HG02610 (cell line): ENCODE measurements around the gene SERGEF.

Experiments used
- ATAC-seq: cut with Tn5 transposase; IDR thresholded peaks from one replicate; pipeline ENCODE4 v1.9.1; 2021; ENCODE audit warnings: mild to moderate bottlenecking, moderate library complexity; ENCODE audit not compliant: unreplicated experiment

SERGEF gene

GRCh38 chr11:17774232-17775034 lies 238.4 kb downstream of the SERGEF start:
- ATAC-seq: no peak

DNA sequence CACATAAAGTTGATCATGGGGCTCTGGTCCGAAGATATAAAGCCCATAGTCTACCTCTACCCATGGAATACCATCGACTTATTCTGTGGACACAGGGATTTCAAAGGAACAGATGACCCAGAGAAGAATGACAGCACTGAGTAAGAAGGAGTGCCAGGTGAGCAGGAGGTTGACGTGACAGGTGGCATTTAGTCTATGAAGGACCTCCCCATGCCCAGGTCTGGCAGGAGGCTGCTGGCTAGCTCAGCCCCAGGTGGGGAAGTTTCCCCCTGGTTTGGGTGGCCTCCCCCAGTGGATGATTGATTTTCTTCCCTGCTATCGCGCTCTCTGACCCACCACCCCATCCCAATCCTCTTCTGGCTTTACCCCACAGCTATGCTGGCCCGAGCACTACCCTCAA lies 239.2 kb downstream of the SERGEF start:
- no peak for ATAC-seq

GRCh38 chr11:17772704-17773600 lies 239.9 kb downstream of the SERGEF start:
- ATAC-seq: no peak

DNA sequence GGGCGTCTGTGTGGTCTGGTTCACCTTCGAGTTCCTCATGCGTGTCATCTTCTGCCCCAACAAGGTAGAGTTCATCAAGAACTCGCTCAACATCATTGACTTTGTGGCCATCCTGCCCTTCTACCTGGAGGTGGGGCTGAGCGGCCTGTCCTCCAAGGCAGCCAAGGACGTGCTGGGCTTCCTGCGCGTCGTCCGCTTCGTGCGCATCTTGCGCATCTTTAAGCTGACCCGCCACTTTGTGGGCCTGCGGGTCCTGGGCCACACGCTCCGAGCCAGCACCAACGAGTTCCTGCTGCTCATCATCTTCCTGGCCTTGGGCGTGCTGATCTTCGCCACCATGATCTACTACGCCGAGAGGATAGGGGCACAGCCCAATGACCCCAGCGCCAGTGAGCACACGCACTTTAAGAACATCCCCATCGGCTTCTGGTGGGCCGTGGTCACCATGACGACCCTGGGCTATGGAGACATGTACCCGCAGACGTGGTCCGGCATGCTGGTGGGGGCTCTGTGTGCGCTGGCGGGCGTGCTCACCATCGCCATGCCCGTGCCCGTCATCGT lies 240.9 kb downstream of the SERGEF start:
- ATAC-seq: no peak

DNA sequence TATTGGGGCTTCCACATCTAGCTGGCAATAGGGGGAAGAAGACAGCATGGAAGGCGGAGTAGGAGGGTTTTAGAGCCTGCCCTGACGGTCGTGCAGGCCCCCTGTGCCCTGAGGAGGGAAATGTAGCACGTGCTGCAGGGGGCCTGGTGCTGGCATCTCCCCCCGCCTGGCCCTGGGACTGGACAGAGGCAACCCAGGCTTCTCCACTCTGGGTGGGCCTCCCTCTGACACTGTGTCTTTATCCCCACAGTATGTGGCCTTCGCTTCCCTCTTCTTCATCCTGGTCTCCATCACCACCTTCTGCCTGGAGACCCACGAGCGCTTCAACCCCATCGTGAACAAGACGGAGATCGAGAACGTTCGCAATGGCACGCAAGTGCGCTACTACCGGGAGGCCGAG lies 241.4 kb downstream of the SERGEF start:
- no peak for ATAC-seq

GRCh38 chr11:17770917-17771316 lies 241.9 kb downstream of the SERGEF start:
- no peak for ATAC-seq

- no peak for ATAC-seq
Observed at GRCh38 chr11:17770048-17770652, 242.7 kb downstream of the SERGEF start.

GRCh38 chr11:17769218-17769617 lies 243.6 kb downstream of the SERGEF start:
- no peak for ATAC-seq

DNA sequence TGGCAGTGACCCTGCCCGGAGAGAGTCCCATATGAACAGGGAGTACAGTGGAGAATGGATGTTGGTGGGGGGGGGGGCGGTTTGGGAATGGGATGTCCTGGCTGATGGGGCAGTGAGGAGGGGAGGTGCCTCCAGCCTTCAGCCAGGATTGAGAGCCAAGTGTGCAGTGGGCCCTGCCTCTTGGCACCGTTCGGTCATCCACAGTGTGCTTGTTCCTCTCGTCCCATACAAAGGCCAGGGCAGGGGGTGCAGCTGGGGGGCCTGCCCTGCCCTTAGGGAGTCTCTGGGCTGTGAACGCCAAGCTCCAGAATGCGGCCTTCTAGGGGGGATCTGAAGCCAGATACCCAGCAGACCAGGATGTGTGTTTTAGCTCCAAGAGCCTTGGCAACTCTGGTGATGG lies 244.3 kb downstream of the SERGEF start:
- ATAC-seq: no peak

DNA sequence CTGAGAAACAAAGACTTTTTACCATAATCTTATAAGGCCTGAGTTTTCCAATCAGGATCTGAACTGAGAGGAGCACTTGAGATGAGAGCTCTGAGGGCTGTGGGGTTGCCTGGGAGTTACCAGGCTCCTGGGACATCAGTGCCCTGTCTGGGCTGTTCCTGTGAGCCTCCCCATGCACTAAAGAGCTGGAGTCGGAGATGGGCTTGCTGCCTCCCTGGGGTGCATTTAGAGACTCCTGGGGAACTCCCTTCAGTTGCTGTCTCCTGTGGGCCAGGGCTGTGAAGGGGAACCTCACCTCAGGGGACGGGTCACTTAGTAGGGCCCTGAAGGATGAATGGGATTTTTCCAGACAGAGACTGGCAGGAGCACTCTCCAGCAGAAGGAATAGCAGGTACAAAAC lies 244.9 kb downstream of the SERGEF start:
- ATAC-seq: no peak

GRCh38 chr11:17767301-17767885 lies 245.5 kb downstream of the SERGEF start:
- no peak for ATAC-seq

GRCh38 chr11:17766590-17766989 lies 246.3 kb downstream of the SERGEF start:
- ATAC-seq: no peak

- no peak for ATAC-seq
Observed at GRCh38 chr11:17766073-17766359, 246.8 kb downstream of the SERGEF start.

DNA sequence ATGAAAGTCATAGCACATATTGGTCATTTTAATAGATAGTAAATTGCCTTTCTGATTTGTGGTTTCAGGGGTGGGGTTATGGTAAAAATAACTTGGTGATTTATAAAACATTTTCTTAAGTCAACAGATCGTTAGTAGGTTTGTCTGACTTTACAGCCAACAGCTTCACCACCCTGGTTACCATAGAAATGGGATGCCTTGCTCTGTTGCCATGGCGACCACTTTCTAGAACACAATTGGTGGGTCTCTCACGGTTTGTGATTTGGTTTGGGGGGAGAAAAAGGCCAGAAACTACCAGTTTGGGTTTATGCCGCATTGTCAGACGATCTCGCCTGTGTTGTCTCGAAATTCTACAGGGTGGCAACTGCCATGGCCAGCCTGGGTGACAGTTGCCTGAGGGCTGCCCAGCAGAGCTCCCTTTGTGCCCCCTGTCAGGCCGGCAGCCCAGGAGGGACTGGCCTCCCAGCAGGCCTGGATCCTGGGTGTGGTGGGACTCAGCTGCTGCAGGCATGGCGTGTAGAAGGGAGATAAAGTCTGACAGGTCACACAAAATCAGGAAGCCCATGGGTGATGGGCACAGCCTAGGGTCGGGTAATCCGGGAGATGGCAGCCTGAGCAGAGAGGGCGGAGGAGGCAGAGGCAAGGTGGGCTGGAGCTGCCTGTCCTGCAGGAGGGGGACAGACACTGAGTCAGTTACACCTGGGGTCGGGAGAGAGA lies 247.3 kb downstream of the SERGEF start:
- no peak for ATAC-seq

DNA sequence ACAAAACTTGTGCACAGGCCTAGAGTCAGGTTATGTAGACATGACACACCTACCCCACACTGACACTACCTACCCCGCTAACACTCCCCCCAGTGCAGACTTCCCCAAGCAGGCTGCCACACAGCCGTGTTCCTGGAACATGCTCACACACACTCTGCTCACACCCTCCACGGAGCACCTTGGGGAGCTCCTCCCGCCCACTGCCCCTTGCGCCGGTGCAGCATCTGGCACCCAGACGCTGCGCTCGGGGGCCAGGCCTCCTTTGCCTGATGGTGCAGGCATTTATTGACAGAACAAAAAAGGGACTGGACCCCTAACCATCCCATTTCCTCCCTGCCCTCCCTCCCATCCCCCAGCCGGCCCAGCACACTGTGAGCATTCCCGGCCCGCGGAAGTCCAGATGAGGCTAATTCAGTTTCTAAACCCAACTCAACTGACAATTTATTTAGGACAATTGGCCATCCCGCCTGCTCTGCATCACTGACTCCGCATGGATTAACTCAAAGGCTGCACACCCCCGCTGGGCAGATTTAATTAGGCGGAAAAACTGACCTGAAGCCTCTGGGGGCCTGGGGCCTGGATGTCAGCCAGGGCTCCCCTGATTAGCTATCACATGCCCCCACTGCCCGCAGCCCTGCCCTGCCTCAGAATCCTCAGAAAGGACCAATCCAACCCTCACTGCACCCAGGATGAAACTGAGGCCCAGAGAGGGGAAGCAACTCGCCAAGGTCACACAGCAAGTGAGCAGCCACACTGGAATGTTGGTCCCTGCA lies 248.2 kb downstream of the SERGEF start:
- ATAC-seq: no peak

DNA sequence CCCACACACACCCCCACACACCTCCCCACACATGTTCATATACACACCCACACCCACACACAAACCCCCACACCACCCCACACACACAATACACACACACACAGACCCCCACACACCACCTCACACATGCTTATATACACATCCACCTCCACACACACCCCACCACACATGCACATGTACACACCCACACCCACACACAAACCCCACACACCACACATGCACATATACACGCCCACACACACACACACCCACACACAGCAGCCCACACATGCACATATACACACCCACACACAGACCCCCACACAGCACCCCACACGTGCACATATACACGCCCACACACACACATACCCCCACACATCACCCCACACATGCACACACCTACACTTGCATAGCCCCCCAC lies 249.1 kb downstream of the SERGEF start:
- ATAC-seq: no peak

DNA sequence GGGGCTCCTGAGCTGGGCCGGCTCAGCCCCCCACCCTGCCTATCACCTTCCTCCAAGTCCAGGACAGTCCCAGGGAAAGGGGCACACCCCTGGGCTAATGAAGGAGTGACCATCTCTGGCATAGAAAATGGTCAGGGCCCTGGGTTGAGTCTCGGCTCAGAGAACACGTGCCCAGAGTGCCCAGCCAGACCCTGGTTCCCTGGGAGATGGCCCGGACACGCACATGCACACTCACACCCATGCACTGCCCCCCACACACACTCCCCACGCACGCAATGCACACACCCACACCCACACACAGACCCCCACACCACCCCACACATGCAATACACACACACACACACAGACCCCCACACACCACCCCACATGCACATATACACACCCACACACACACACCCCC lies 249.6 kb downstream of the SERGEF start:
- no peak for ATAC-seq

DNA sequence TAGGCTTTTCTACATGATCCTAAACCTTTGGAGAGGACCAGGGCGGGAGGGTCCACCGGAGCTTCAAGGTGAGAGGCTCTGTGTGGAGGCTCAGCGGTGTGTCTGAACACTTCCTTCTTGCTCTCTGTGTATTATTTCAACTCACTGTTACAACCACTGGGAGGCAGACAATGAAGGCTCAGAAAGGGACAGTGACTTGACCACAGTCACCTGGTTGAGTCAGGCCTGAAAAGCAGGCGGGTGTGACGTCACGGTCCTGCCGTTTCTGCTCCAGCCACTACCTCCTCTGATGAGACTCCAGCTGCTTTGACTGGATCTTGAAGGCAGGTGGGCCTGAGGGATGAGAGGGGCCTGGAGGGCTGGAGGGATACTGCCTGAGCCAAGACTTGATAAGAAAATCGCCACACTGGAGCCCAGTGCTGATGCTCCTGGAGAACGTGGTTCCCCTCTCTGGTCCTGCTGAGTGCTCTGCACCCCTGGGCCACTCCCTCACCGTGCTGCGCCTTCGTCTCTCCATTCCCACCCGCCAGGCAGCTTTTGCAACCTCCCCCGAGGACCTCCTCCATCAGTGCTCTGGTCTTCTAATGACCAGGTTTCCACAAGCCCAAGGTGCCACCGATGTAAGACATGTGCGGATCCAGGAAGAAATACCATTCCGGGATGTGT lies 250.4 kb downstream of the SERGEF start:
- no peak for ATAC-seq
